Endodermal cell (in vitro differentiated cells): ENCODE data around the gene SERPINB13. TPM values are rescaled to one million over a fixed set of nuclear protein-coding genes. Genes with fewer than 3 reads are reported as not detected.
A peak's percentile ranks its signal among the peaks of the same experiment; 100 is the strongest.

Experiments used
- DNase-seq: peaks from one replicate; pipeline ENCODE4 v3.0.0-alpha.2; 2017
- H3K27ac ChIP-seq: 2 replicates; pipeline ENCODE4 v1.5.1; 2013; ENCODE audit warnings: mild to moderate bottlenecking, low read depth, low read length, moderate library complexity
- H3K27me3 ChIP-seq: 2 replicates; pipeline ENCODE4 v1.6.1; 2013; ENCODE audit warnings: mild to moderate bottlenecking, low read length, moderate library complexity; ENCODE audit not compliant: insufficient read depth, control insufficient read depth, poor library complexity, severe bottlenecking
- H3K36me3 ChIP-seq: 2 replicates; pipeline ENCODE4 v1.7.0; 2013; ENCODE audit warnings: mild to moderate bottlenecking, low read length, moderate library complexity; ENCODE audit not compliant: control insufficient read depth, insufficient read depth
- H3K4me1 ChIP-seq: one replicate; pipeline ENCODE4 v1.7.0; 2013; ENCODE audit warnings: low read length; ENCODE audit not compliant: control insufficient read depth, insufficient read depth
- H3K4me3 ChIP-seq: 2 replicates; pipeline ENCODE4 v1.5.1; 2013; ENCODE audit warnings: mild to moderate bottlenecking, low read length, moderate library complexity
- H3K9ac ChIP-seq: 2 replicates; pipeline ENCODE4 v1.6.1; 2013; ENCODE audit warnings: mild to moderate bottlenecking, low read length, moderate library complexity; ENCODE audit not compliant: poor library complexity, severe bottlenecking; ENCODE audit errors: extremely low read depth
- H3K9me3 ChIP-seq: 2 replicates; pipeline ENCODE4 v1.6.1; 2013; ENCODE audit warnings: mild to moderate bottlenecking, low read length, moderate library complexity; ENCODE audit not compliant: control insufficient read depth
- H3K27ac Mint-ChIP-seq: 2 replicates; pipeline ENCODE4 v1.8.0; 2020; ENCODE audit warnings: mixed read lengths
- H3K27me3 Mint-ChIP-seq: 2 replicates; pipeline ENCODE4 v1.8.0; 2021; ENCODE audit warnings: mild to moderate bottlenecking, mixed read lengths; ENCODE audit not compliant: insufficient read depth
- H3K36me3 Mint-ChIP-seq: 2 replicates; pipeline ENCODE4 v1.8.0; 2020; ENCODE audit warnings: low read depth, mixed read lengths
- H3K4me1 Mint-ChIP-seq: 2 replicates; pipeline ENCODE4 v1.8.0; 2020; ENCODE audit warnings: mixed read lengths
- H3K4me3 Mint-ChIP-seq: 2 replicates; pipeline ENCODE4 v1.8.0; 2020; ENCODE audit warnings: mild to moderate bottlenecking, moderate library complexity, mixed read lengths
- H3K9me3 Mint-ChIP-seq: 2 replicates; pipeline ENCODE4 v1.8.0; 2020; ENCODE audit warnings: mild to moderate bottlenecking, mixed read lengths
- CTCF ChIP-seq: fragments of 200-600 bp; sonication (generic); conservative IDR thresholded peaks from 2 replicates; pipeline ENCODE4 v1.5.0; 2021; ENCODE audit warnings: antibody characterized with exemption, mild to moderate bottlenecking
- WGBS, 2 experiments: methylation state at CpG; one replicate each; pipeline versions ENCODE4 v1.1.5 to v1.1.7; 2013; ENCODE audit warnings: missing lambda C conversion rate in 2 of 2, mixed read lengths in 1 of 2; ENCODE audit not compliant: insufficient coverage in 1 of 2, insufficient read length in 1 of 2; 5-methylcytosine and 5-hydroxymethylcytosine counted together
- long read RNA-seq, 4 experiments: library from polyadenylated mRNA in 2 of 4; library from RNA in 1 of 4; library from capped mRNA in 1 of 4; stranded (forward) in 3 of 4; unstranded in 1 of 4; transcript quantifications; one replicate each; pipeline ENCODE4 v2.0.0, GENCODE V29; 2020 to 2021; ENCODE audit warnings: inconsistent platforms in 1 of 4
- polyA plus RNA-seq, 2 experiments: library from polyadenylated mRNA; stranded (reverse); fragments of 50-300 nt; gene quantifications; one replicate each; pipeline ENCODE4 v1.2.3, GENCODE V29; 2013
- total RNA-seq, 2 donors: library from RNA; stranded (reverse); fragmentation: NEBNext Ultra II Directional in 1 of 2; extraction: Animal tissue kit (Norgen Biotek cat#: 25700) in 1 of 2; gene quantifications; 2 replicates in 1 of 2; 3 replicates in 1 of 2; pipeline ENCODE4 v1.2.1, GENCODE V29; 2021

SERPINB13 gene
- total RNA-seq = not detected
- polyA plus RNA-seq (2013, experiment 1 of 2) = not detected
- not detected for polyA plus RNA-seq (2013, experiment 2 of 2)
- long read RNA-seq, experiment 1 = 0 reads
- long read RNA-seq, experiment 2 = 0 reads
- long read RNA-seq, experiment 3 = 0 reads
- long read RNA-seq, experiment 4 = 0 reads

- DNase-seq = no peak
- H3K36me3 Mint-ChIP-seq = no peaks in the 10 kb centered on the region
Observed at GRCh38 chr18:63586966-63587365, at the start of gene SERPINB13. Gene SERPINB13 (plus strand): TSS chr18:63587343. CDS start chr18:63588668, 1,325 bp downstream.

GRCh38 chr18:63539904-63540510, 47.1 kb upstream of the SERPINB13 start:
- Histone ChIP-seq H3K4me1 (no peaks in the 10 kb centered on the region), H3K27ac (peak overlapping the region; percentile 57), H3K27me3 (no peaks in the 10 kb centered on the region), H3K36me3 (no peaks in the 10 kb centered on the region), H3K9me3 (no peaks in the 10 kb centered on the region), H3K9ac (no peak overlapping the region), H3K4me3 (no peak overlapping the region)
- TF ChIP-seq CTCF = no peak
- Mint-ChIP-seq H3K27me3 (no peaks in the 10 kb centered on the region), H3K9me3 (no peaks in the 10 kb centered on the region), H3K4me3 (no peak overlapping the region), H3K36me3 (no peaks in the 10 kb centered on the region), H3K27ac (no peak overlapping the region), H3K4me1 (peaks cover 1% of the 10 kb centered on the region)
- DNase-seq = no peak
- 85 to 100% methylated on average over 1 to 3 of the region's 3 CpGs for WGBS, 2 experiments

More at GRCh38 chr18:63586966-63587365, at the start of gene SERPINB13:
- TF ChIP-seq CTCF = no peak
- Histone ChIP-seq H3K27me3 (no peaks in the 10 kb centered on the region), H3K36me3 (no peaks in the 10 kb centered on the region), H3K9ac (no peak within 1 kb of the TSS), H3K9me3 (no peaks in the 10 kb centered on the region), H3K27ac (no peak within 1 kb of the TSS), H3K4me1 (no peaks in the 10 kb centered on the region), H3K4me3 (no peak within 1 kb of the TSS)
- Mint-ChIP-seq H3K27me3 (no peaks in the 10 kb centered on the region), H3K27ac (no peak within 1 kb of the TSS), H3K4me3 (no peak within 1 kb of the TSS), H3K9me3 (no peaks in the 10 kb centered on the region), H3K4me1 (no peaks in the 10 kb centered on the region)
- 96 to 97% methylated on average over 4 of the region's 4 CpGs for WGBS, 2 experiments

GRCh38 chr18:63542069-63542468, 45.1 kb upstream of the SERPINB13 start, which contains the start of gene SERPINB12:
Gene SERPINB12 (plus strand): TSS chr18:63542369. CDS start chr18:63556160, 13,791 bp downstream.
- no peak within 1 kb of the TSS for H3K4me3 ChIP-seq
- no peak within 1 kb of the TSS for H3K9ac ChIP-seq
- no peak for TF ChIP-seq CTCF
- Mint-ChIP-seq H3K27ac (no peak within 1 kb of the TSS), H3K27me3 (no peaks in the 10 kb centered on the region), H3K4me3 (no peak within 1 kb of the TSS), H3K9me3 (no peaks in the 10 kb centered on the region), H3K4me1 (peaks cover 7% of the 10 kb centered on the region), H3K36me3 (no peaks in the 10 kb centered on the region)
- H3K36me3 ChIP-seq = no peaks in the 10 kb centered on the region
- H3K27me3 ChIP-seq = no peaks in the 10 kb centered on the region
- H3K27ac ChIP-seq = no peak within 1 kb of the TSS
- no peaks in the 10 kb centered on the region for H3K9me3 ChIP-seq
- 60% methylated on average over 1 of the region's 1 CpG; no CpG with 5 or more reads in 1 of the 2 experiments for WGBS, 2 experiments
- DNase-seq = no peak
- no peaks in the 10 kb centered on the region for H3K4me1 ChIP-seq
